T-helper 1 cell treated with Interleukin-12 subunit alpha and Interleukin-12 subunit beta and Interleukin-4 antibody, amounts not matched to agents 30 ng/mL and 1 ng/mL, for 36 hours (primary cell): ENCODE measurements around the gene GHRHR. TPM values are rescaled to one million over a fixed set of nuclear protein-coding genes. Genes with fewer than 3 reads are reported as not detected.

ENCODE experiments used
- intact Hi-C: fragments of 100-400 bp; cut with micrococcal nuclease; formaldehyde crosslinking; loops from one replicate; pipeline ENCODE4 v1.15.1; 2024
- total RNA-seq: library from RNA; stranded (reverse); gene quantifications from 2 replicates; pipeline ENCODE4 v1.2.3, GENCODE V29; 2022

The GHRHR gene
- total RNA-seq, 1 donor from 2014 or later, result not detected

GRCh38 chr7:31002256-31002655 lies 38.5 kb downstream of the GHRHR start:
- intact Hi-C loops, result no loop called here

- intact Hi-C loops, result no loop called here
These were observed 39.3 kb downstream of the GHRHR start for GRCh38 chr7:31003097-31003496.

GRCh38 chr7:31003721-31004120 lies 40.0 kb downstream of the GHRHR start:
- intact Hi-C loops, result no loop called here

- intact Hi-C loops, result no loop called here
These were observed 40.6 kb downstream of the GHRHR start for GRCh38 chr7:31004393-31004792.

GRCh38 chr7:31006857-31007256 lies 43.1 kb downstream of the GHRHR start:
- intact Hi-C loops, result no loop called here

GRCh38 chr7:31007634-31008033 lies 43.9 kb downstream of the GHRHR start:
- intact Hi-C loops, result no loop called here

GRCh38 chr7:31014826-31015225 lies 51.1 kb downstream of the GHRHR start:
- intact Hi-C loops, result no loop called here

- intact Hi-C loops, result no loop called here
These were observed 53.4 kb downstream of the GHRHR start for GRCh38 chr7:31017032-31017675.

- intact Hi-C loops, result no loop called here
These were observed 54.0 kb downstream of the GHRHR start for GRCh38 chr7:31017721-31018120.

GRCh38 chr7:31019509-31019908 lies 55.8 kb downstream of the GHRHR start:
- intact Hi-C loops, result no loop called here

- intact Hi-C loops, result no loop called here
These were observed 56.4 kb downstream of the GHRHR start for GRCh38 chr7:31020161-31020560.

- intact Hi-C loops, result no loop called here
These were observed 56.9 kb downstream of the GHRHR start for GRCh38 chr7:31020652-31021051.

GRCh38 chr7:31022117-31022516 lies 58.4 kb downstream of the GHRHR start:
- intact Hi-C loops, result no loop called here

GRCh38 chr7:31022726-31023125 lies 59.0 kb downstream of the GHRHR start:
- intact Hi-C loops, result no loop called here

- intact Hi-C loops, result no loop called here
These were observed 60.1 kb downstream of the GHRHR start for GRCh38 chr7:31023877-31024276.

GRCh38 chr7:31027161-31027965 lies 63.6 kb downstream of the GHRHR start:
- intact Hi-C loops, result no loop called here

- intact Hi-C loops, result no loop called here
These were observed 64.3 kb downstream of the GHRHR start for GRCh38 chr7:31028006-31028405.

GRCh38 chr7:31028417-31028992 lies 64.8 kb downstream of the GHRHR start:
- intact Hi-C loops, result no loop called here
